GM12875 (cell line): ENCODE measurements around the gene SLC39A11.

Experiments
- H3K4me3 ChIP-seq: one replicate; pipeline ENCODE4 v1.5.1; 2011; ENCODE audit warnings: low read depth, low read length, control low read depth
- TF ChIP-seq, protein P1 (sequence below): IDR thresholded peaks from 2 replicates; pipeline ENCODE4 v1.5.1; 2011; ENCODE audit warnings: low read depth, mild to moderate bottlenecking, control low read depth, inconsistent platforms, low read length, moderate library complexity, borderline replicate concordance; ENCODE audit not compliant: insufficient read depth

The SLC39A11 gene

DNA sequence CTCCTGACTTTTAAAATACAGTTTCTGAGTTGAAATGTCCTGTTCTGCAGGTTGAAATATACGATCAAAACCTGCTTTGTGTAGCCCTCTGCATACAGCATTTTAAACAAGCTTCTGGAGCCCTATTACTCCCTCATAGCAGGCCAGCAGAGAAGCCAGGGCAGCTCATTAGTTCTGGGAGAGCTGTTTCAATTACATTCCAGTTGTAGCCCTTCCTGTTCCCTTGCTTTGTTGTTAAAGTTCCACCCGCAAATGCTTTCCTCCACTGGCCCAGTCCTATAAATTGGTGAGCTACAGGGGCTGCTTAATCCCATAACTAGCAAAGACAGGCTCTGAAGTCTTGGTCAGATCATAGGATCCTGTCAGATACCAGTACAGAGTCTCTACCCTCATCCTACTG, 162.5 kb downstream of the SLC39A11 start:
- H3K4me3 ChIP-seq = no peak overlapping the region
- TF ChIP-seq, protein P1, sequence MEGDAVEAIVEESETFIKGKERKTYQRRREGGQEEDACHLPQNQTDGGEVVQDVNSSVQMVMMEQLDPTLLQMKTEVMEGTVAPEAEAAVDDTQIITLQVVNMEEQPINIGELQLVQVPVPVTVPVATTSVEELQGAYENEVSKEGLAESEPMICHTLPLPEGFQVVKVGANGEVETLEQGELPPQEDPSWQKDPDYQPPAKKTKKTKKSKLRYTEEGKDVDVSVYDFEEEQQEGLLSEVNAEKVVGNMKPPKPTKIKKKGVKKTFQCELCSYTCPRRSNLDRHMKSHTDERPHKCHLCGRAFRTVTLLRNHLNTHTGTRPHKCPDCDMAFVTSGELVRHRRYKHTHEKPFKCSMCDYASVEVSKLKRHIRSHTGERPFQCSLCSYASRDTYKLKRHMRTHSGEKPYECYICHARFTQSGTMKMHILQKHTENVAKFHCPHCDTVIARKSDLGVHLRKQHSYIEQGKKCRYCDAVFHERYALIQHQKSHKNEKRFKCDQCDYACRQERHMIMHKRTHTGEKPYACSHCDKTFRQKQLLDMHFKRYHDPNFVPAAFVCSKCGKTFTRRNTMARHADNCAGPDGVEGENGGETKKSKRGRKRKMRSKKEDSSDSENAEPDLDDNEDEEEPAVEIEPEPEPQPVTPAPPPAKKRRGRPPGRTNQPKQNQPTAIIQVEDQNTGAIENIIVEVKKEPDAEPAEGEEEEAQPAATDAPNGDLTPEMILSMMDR = no peak

- H3K4me3 ChIP-seq = no peak overlapping the region
These were observed 163.9 kb downstream of the SLC39A11 start for GRCh38 chr17:72928454-72929136.

GRCh38 chr17:72927760-72928159, 164.7 kb downstream of the SLC39A11 start:
- TF ChIP-seq, protein P1 = no peak
- no peak overlapping the region for H3K4me3 ChIP-seq

More at GRCh38 chr17:72928454-72929136, 163.9 kb downstream of the SLC39A11 start:
- TF ChIP-seq, protein P1 = no peak

GRCh38 chr17:72927146-72927545, 165.3 kb downstream of the SLC39A11 start:
- no peak overlapping the region for H3K4me3 ChIP-seq
- TF ChIP-seq, protein P1 = no peak

DNA sequence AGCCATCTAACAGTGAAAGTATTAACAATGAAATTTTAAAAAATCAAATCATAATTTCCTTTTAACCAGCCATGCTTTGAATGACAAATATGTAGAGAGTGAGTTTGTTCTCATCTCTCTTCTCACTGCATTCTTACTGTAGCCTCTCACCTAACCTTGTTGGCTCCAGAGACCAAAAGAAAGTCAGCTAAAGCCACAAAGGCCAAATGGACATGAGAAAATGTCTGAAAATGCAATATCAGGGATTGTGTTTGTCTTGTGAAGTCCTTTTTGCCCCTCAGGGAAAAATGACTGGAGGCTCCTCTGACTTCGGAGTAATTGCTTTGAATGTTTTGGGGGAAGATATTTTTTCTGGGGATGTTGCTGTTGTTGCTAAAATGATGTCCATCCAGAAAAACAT, 166.3 kb downstream of the SLC39A11 start:
- no peak overlapping the region for H3K4me3 ChIP-seq

DNA sequence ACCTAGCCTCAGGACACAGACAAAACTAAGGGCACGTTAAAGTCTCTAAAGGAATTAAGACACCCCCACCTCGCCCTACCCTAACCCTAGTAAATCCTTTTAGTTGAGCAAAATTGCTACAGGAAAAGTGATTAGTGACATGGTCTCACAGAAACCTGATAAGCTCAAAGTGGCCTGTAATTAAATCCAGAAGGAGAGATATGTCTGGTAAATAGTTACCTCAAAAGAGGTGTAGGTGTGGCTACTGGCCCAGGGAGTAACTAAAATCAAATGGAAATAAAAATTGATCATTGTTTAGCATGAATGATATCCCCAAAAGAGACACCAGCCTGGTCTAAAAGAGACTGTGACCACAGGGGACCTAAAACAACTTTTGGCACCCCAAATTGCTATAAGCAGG, 168.3 kb downstream of the SLC39A11 start:
- no peak overlapping the region for H3K4me3 ChIP-seq
- TF ChIP-seq, protein P1 = no peak

More for the DNA sequence above, 166.3 kb downstream of the SLC39A11 start:
- TF ChIP-seq, protein P1 = no peak

DNA sequence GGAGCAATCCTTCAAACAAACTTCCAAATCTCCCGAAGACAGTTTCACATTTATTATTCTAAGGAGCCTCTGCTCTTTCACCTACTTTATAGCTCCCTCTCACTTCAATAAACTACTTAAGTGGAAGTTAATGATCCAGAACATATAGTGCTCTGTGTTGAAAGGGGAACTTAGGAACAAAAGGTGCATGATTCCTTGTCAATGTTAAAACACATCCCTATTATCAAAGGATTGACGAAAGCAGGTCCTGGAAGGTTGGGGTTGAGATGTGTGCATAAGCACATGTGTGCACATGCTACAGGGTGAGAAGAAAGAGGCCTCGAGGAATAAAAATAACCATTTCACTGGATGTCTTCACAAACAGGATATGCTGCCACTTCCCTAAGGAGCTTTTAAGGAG, 170.3 kb downstream of the SLC39A11 start:
- no peak overlapping the region for H3K4me3 ChIP-seq
- TF ChIP-seq, protein P1 = no peak
